ENCODE data around the gene DLEC1.

GRCh38 chr3:38121451-38121831 lies 82.4 kb downstream of the DLEC1 start:
- TF ChIP-seq CTCF (IDR thresholded peaks at IDR 0.05) (no peak), CHD2 (IDR thresholded peaks at IDR 0.05; ENCODE audit: low read length, partially characterized antibody) (no peak)

Measured in A549 (cell line).